ENCODE measurements around the gene ENTPD5.

DNA sequence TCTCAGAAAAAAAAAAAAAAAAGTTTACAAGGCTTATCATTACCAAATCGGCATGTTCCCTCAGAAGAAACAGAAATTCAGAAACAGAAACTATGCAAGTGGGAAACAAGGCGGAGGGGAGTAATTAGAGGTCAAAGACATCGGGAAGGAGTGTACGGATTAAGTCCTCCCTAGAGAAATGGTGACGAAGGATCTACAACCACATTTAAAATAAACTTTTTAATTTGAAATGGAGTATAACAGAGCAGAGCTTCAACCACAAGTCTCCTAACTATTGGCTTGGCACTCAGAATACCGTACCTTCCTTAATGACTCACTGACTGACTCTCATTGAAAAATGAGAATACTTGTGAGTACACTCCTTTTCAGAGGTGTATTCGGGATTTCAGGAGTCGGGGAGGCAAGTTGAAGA lies 908 bp downstream of the ENTPD5 start:
- TF ChIP-seq, protein P1, sequence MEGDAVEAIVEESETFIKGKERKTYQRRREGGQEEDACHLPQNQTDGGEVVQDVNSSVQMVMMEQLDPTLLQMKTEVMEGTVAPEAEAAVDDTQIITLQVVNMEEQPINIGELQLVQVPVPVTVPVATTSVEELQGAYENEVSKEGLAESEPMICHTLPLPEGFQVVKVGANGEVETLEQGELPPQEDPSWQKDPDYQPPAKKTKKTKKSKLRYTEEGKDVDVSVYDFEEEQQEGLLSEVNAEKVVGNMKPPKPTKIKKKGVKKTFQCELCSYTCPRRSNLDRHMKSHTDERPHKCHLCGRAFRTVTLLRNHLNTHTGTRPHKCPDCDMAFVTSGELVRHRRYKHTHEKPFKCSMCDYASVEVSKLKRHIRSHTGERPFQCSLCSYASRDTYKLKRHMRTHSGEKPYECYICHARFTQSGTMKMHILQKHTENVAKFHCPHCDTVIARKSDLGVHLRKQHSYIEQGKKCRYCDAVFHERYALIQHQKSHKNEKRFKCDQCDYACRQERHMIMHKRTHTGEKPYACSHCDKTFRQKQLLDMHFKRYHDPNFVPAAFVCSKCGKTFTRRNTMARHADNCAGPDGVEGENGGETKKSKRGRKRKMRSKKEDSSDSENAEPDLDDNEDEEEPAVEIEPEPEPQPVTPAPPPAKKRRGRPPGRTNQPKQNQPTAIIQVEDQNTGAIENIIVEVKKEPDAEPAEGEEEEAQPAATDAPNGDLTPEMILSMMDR (IDR thresholded peaks at IDR 0.05) = no peak
- no peak for TF ChIP-seq POLR2A (IDR thresholded peaks at IDR 0.05)
